ENCODE data around the gene MSI2. TPM values are rescaled to one million over a fixed set of nuclear protein-coding genes. Genes with fewer than 3 reads are reported as not detected.

The MSI2 gene
- total RNA-seq, 2 experiments from 2014 or later = 59.6 to 61.7 TPM

DNA sequence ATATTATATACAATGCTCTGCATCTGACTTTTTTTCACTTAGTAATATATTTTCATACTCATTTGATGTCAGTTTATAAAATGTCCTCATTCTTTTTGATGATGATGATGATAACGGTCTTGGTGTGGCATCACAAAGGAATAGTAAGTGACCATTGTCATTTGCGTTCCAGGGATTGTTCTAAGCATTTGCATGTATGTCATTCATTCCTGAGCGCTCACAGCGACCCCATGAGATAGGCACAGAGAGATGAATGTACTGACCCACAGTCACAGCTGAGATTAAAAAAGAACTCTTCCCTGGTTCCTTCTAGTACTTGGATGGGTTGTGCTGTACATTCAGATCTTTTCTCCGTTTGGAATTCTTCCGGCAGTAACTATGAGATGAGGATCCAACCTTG is 21.2 kb upstream of the MSI2 start:
- no peak for DNase-seq
- TF ChIP-seq, protein P1, sequence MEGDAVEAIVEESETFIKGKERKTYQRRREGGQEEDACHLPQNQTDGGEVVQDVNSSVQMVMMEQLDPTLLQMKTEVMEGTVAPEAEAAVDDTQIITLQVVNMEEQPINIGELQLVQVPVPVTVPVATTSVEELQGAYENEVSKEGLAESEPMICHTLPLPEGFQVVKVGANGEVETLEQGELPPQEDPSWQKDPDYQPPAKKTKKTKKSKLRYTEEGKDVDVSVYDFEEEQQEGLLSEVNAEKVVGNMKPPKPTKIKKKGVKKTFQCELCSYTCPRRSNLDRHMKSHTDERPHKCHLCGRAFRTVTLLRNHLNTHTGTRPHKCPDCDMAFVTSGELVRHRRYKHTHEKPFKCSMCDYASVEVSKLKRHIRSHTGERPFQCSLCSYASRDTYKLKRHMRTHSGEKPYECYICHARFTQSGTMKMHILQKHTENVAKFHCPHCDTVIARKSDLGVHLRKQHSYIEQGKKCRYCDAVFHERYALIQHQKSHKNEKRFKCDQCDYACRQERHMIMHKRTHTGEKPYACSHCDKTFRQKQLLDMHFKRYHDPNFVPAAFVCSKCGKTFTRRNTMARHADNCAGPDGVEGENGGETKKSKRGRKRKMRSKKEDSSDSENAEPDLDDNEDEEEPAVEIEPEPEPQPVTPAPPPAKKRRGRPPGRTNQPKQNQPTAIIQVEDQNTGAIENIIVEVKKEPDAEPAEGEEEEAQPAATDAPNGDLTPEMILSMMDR (IDR thresholded peaks at IDR 0.05) = no peak
- ChIA-PET POLR2A (no interaction called here), CTCF (no interaction called here)
- Mint-ChIP-seq H3K4me3 (no peak overlapping the region), H3K27me3 (peaks cover 10% of the 10 kb centered on the region), H3K9me3 (no peaks in the 10 kb centered on the region), H3K36me3 (ENCODE audit: low read depth) (no peaks in the 10 kb centered on the region), H3K27ac (no peak overlapping the region), H3K4me1 (ENCODE audit: low read depth) (no peaks in the 10 kb centered on the region)
- intact Hi-C loops (cut with micrococcal nuclease) = no loop called here
- no peak for ATAC-seq

DNA sequence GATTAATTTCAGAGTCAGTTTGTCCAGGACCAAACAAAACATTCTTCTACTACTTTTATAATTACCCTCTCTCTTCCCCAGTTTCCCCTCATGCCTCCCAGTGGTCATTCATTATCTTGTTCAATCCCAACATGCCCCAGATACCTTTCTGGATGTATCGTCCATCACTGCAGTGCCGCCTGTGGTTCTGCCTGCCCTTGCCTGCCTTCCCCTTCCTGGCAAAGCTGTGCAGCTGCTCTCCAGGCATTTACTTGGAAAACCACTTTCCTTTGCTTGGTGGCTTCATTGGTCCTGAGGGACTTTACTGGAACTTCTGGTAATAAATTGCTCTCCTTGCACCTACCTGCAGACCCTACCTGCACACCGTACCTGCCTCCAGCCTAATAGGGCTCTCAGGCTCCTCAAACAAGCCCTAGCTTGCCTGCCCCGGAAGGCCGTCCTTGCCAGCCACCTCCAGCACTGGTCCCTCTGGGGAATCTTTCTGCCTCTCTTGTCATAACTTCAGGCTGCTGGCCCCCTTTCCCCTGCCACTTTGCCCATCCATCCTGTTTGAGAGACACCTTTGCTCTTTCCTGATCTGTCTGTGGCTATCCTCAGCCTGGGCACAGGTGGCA is 19.5 kb upstream of the MSI2 start:
- ATAC-seq = no peak
- CTCF ChIA-PET = no interaction called here
- DNase-seq = no peak
- Mint-ChIP-seq H3K4me3 (no peak overlapping the region), H3K27ac (no peak overlapping the region), H3K4me1 (ENCODE audit: low read depth) (no peaks in the 10 kb centered on the region), H3K27me3 (peaks cover 6% of the 10 kb centered on the region), H3K9me3 (no peaks in the 10 kb centered on the region), H3K36me3 (ENCODE audit: low read depth) (no peaks in the 10 kb centered on the region)
- TF ChIP-seq, protein P1 (IDR thresholded peaks at IDR 0.05) = no peak
- intact Hi-C loops (cut with micrococcal nuclease) = no loop called here
- POLR2A ChIA-PET = no interaction called here

DNA sequence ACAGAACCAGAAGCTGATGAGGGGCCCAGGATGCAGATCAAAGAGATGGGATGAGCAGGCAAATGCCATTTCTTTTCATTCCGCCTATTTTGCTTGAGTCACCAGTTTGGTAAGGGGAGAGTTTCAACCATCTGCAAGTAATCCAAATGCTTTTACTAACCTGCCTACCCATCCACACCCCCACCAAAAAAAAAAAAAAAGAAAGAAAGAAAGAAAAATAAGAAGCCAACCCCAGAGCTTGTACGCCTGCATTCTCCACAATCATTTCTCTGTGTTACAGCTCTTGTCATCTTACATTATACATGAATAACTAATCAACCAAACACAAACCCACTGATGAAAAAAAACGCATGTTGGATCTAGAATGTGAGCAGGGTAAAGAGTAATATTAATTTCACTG is 15.7 kb upstream of the MSI2 start:
- ChIA-PET POLR2A (no interaction called here), CTCF (interaction anchor here (0.9 kb wide), 1 partner anchor 432 kb away, joined by 4 read pairs; no protein-coding TSS in a partner anchor)
- Mint-ChIP-seq H3K27ac (no peak overlapping the region), H3K4me1 (ENCODE audit: low read depth) (peaks cover 3% of the 10 kb centered on the region), H3K9me3 (no peaks in the 10 kb centered on the region), H3K27me3 (peaks cover 2% of the 10 kb centered on the region), H3K36me3 (ENCODE audit: low read depth) (no peaks in the 10 kb centered on the region), H3K4me3 (no peak overlapping the region)
- DNase-seq (no peak), ATAC-seq (no peak)
- intact Hi-C loops (cut with micrococcal nuclease) = loop anchor here (5.0 to 10.0 kb wide), 3 partner anchors 202 to 507 kb away; partner anchors contain the start of gene CCDC182
- TF ChIP-seq, protein P1 (IDR thresholded peaks at IDR 0.05) = no peak

DNA sequence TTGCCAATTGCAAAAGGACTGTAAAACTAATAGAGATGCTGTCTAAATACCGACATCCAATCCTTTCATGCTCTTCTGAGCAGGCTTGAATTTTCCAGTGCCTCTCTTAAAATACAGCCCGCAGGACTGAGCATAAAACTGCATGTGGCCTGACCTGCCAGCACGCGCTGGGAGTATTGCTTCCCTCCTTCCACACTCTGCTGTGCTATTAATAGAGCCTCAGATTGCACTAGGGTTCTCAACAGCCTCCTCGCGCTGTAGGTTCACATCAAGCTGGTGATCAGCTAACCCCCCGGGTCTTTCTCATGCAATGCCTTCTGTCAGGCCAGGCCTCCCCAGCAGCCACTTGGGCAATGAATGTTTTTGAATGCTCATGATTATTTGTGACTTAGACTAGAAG is 14.2 kb upstream of the MSI2 start:
- DNase-seq (no peak), ATAC-seq (no peak)
- H3K27me3 Mint-ChIP-seq = peaks cover 2% of the 10 kb centered on the region
- no peak overlapping the region for H3K27ac Mint-ChIP-seq
- intact Hi-C loops (cut with micrococcal nuclease) = loop anchor here (5.0 to 10.0 kb wide), 3 partner anchors 200 to 505 kb away; partner anchors contain the start of gene CCDC182
- TF ChIP-seq, protein P1 (IDR thresholded peaks at IDR 0.05) = no peak
- H3K36me3 Mint-ChIP-seq (ENCODE audit: low read depth) = no peaks in the 10 kb centered on the region
- ChIA-PET CTCF (interaction anchor here (0.7 to 3.7 kb wide), 22 partner anchors 13 to 592 kb away, joined by 3 to 46 read pairs (median 16); no protein-coding TSS in a partner anchor), POLR2A (no interaction called here)
- H3K4me3 Mint-ChIP-seq = no peak overlapping the region
- H3K9me3 Mint-ChIP-seq = no peaks in the 10 kb centered on the region
- peaks cover 3% of the 10 kb centered on the region for H3K4me1 Mint-ChIP-seq (ENCODE audit: low read depth)

DNA sequence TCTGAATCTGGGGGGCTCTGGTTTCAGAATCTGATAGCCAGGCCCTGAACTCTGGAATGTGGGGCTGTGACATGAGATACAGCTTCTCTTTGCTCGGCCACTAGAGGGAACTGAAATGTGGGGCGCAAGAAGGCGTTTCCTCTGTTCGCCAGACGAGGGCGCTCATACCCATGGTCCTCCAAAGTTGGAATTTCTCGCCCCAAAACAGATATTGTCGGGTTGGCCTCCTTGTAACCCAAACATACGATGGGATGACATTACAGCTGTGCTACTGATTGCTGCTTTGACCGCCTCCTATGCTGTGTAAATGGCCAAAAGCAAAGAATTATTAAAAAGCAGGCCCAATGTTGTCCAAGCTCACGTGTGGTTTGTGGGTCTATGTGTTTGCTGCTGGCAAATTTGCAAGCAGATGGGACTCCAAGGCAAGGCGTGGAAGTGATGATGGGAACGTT is 13.1 kb upstream of the MSI2 start:
- CTCF ChIA-PET = interaction anchor here (0.6 to 3.7 kb wide), 126 partner anchors 9 to 591 kb away, joined by 3 to 54 read pairs (median 5); partner anchors contain the start of genes CCDC182 and MSI2
- no peaks in the 10 kb centered on the region for H3K9me3 Mint-ChIP-seq

More for the DNA sequence above, 13.1 kb upstream of the MSI2 start:
- TF ChIP-seq, protein P1 (IDR thresholded peaks at IDR 0.05) = peak; percentile 100
- DNase-seq (peak; percentile 82), ATAC-seq (peak; percentile 94)
- POLR2A ChIA-PET = interaction anchor here (0.9 kb wide), 1 partner anchor 364 kb away, joined by 3 read pairs; no protein-coding TSS in a partner anchor
- H3K36me3 Mint-ChIP-seq (ENCODE audit: low read depth) = no peaks in the 10 kb centered on the region
- peaks cover 2% of the 10 kb centered on the region for H3K27me3 Mint-ChIP-seq
- no peak overlapping the region for H3K4me3 Mint-ChIP-seq
- H3K27ac Mint-ChIP-seq = peak overlapping the region; percentile 40
- H3K4me1 Mint-ChIP-seq (ENCODE audit: low read depth) = peaks cover 3% of the 10 kb centered on the region
- intact Hi-C loops (cut with micrococcal nuclease) = loop anchor here (5.0 to 10.0 kb wide), 3 partner anchors 199 to 504 kb away; partner anchors contain the start of gene CCDC182

Measured in activated CD8-positive, alpha-beta T cell treated with anti-CD3 and anti-CD28 coated beads for 36 hours (primary cell).